Testis (tissue), 3 donors: ENCODE results near the gene MYH9. TPM values are rescaled to one million over a fixed set of nuclear protein-coding genes. Genes with fewer than 3 reads are reported as not detected.

Experiments used
- DNase-seq: peaks from one replicate; pipeline ENCODE4 v3.0.0-alpha.2; 2019
- H3K27ac ChIP-seq, 2 donors: fragments of 200-600 bp; sonication (generic); one replicate each; pipeline ENCODE4 v1.5.1; 2019
- H3K27me3 ChIP-seq: fragments of 200-600 bp; sonication (generic); one replicate; pipeline ENCODE4 v1.5.1; 2019
- H3K36me3 ChIP-seq: fragments of 200-600 bp; sonication (generic); one replicate; pipeline ENCODE4 v1.5.1; 2017; ENCODE audit warnings: low read depth; ENCODE audit errors: missing control alignments
- H3K4me1 ChIP-seq: fragments of 200-600 bp; sonication (generic); one replicate; pipeline ENCODE4 v1.5.1; 2019
- H3K4me3 ChIP-seq, 2 donors: fragments of 200-600 bp; sonication (generic); one replicate each; pipeline ENCODE4 v1.5.1; 2017 to 2019
- H3K9me3 ChIP-seq: fragments of 200-600 bp; sonication (generic); one replicate; pipeline ENCODE4 v1.5.1; 2017
- CTCF ChIP-seq, 3 experiments: fragments of 450-650 bp in 2 of 3; fragments of 200-600 bp in 1 of 3; sonication (generic) in 1 of 3; IDR thresholded peaks; one replicate each; pipeline ENCODE4 v1.5.1; 2016 to 2019; ENCODE audit warnings: antibody characterized with exemption in 3 of 3, mild to moderate bottlenecking in 2 of 3, moderate library complexity in 1 of 3
- POLR2A ChIP-seq: fragments of 450-650 bp; IDR thresholded peaks from one replicate; pipeline ENCODE4 v1.6.1; 2017; ENCODE audit warnings: antibody characterized with exemption, mild to moderate bottlenecking, moderate library complexity
- WGBS, 2 donors: methylation state at CpG; one replicate each; pipeline ENCODE4 v1.1.5; 2018; 5-methylcytosine and 5-hydroxymethylcytosine counted together
- intact Hi-C: fragments of 100-400 bp; cut with DNase I; formaldehyde crosslinking; loops from one replicate; pipeline ENCODE4 v1.15.1; 2023; ENCODE audit warnings: low total_unique reads
- polyA plus RNA-seq: library from polyadenylated mRNA; stranded (reverse); fragments of 350-450 nt; fragmentation: Illumina TruSeq; extraction: RNeasy Lipid Tissue Mini Kit (QIAGEN cat#74804); gene quantifications from one replicate; pipeline ENCODE4 v1.2.3, GENCODE V29; 2014; ENCODE audit warnings: low read depth, low replicate concordance; ENCODE audit not compliant: insufficient read depth
- total RNA-seq, 2 donors: library from RNA; depleted of rRNA; stranded (reverse); fragments of >200 nt; gene quantifications; one replicate each; pipeline ENCODE4 v1.2.3, GENCODE V29; 2016

MYH9 gene
- total and polyA plus RNA-seq, 3 donors from 2014 or later = 129 to 146 (median 141) TPM

GRCh38 chr22:36324414-36324813, 63.4 kb downstream of the MYH9 start:
- intact Hi-C loops = loop anchor here (10.0 kb wide), 1 partner anchor 60 kb away; the partner anchor contains the start of gene MYH9
- Histone ChIP-seq H3K27me3 (no peaks in the 10 kb centered on the region), H3K4me1 (peaks cover 63% of the 10 kb centered on the region), H3K4me3 (no peak overlapping the region), H3K9me3 (no peaks in the 10 kb centered on the region), H3K27ac (peak overlapping the region; percentile 86 to 92), H3K36me3 (no peaks in the 10 kb centered on the region)
- DNase-seq = no peak
- WGBS, 2 donors = 69 to 86% methylated on average over 5 to 11 of the region's 11 CpGs
- TF ChIP-seq CTCF (IDR thresholded peaks at IDR 0.05) = no peak
- TF ChIP-seq POLR2A = no peak

GRCh38 chr22:36323855-36324331, 63.9 kb downstream of the MYH9 start:
- WGBS, 2 donors = 44 to 57% methylated on average over 12 to 21 of the region's 21 CpGs
- no peaks in the 10 kb centered on the region for H3K9me3 ChIP-seq
- peak; percentile 64 for DNase-seq
- TF ChIP-seq CTCF (IDR thresholded peaks at IDR 0.05) = no peak
- TF ChIP-seq POLR2A = no peak
- intact Hi-C loops = loop anchor here (10.0 kb wide), 1 partner anchor 61 kb away; the partner anchor contains the start of gene MYH9
- H3K4me1 ChIP-seq = peaks cover 58% of the 10 kb centered on the region
- H3K27ac ChIP-seq = peak overlapping the region; percentile 86 to 92
- H3K4me3 ChIP-seq = no peak overlapping the region
- no peaks in the 10 kb centered on the region for H3K27me3 ChIP-seq
- H3K36me3 ChIP-seq = no peaks in the 10 kb centered on the region

DNA sequence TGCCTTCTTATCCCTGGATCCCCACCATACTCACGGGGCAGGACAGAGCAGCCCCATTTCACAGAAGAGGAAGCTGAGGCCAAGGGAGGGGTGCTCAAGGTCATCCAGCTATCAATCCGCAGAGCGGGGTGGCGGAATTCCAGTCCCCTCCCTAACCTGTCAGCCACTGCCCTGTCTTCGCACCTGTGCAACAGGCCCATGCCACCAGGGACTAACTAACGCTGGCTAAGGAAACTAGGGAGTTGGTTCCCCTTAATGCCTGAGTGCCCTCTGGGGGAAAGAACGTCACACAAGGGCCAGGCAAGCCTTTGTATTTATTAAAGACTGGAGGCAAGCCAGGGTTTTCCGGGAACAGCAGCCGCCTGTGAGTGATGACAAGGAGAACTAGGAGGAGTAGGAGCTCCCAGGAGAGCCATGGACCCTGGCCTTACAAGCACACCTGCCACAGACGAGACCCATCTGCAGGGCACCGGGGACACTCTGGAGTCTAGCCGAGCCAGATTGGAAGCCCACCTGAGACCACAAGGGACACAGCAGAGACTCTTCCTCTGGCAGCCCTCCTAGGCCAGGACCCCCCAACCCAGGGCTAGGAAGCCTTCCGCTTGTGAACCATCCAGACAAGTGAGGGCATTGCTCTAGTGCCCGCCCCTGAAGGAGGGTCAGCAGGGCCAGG, 64.4 kb downstream of the MYH9 start:
- WGBS, 2 donors = 44 to 54% methylated on average over 10 to 14 of the region's 14 CpGs
- Histone ChIP-seq H3K36me3 (no peaks in the 10 kb centered on the region), H3K9me3 (no peaks in the 10 kb centered on the region), H3K27me3 (no peaks in the 10 kb centered on the region), H3K4me3 (no peak overlapping the region), H3K27ac (peak overlapping the region; percentile 86 to 92), H3K4me1 (peaks cover 52% of the 10 kb centered on the region)
- DNase-seq = peak; percentile 68
- TF ChIP-seq POLR2A (no peak), CTCF (IDR thresholded peaks at IDR 0.05) (no peak)
- intact Hi-C loops = loop anchor here (10.0 kb wide), 1 partner anchor 61 kb away; the partner anchor contains the start of gene MYH9

- Histone ChIP-seq H3K27ac (peak overlapping the region in 1 of 2 donors; percentile 92), H3K4me3 (no peak overlapping the region), H3K9me3 (no peaks in the 10 kb centered on the region), H3K36me3 (no peaks in the 10 kb centered on the region), H3K4me1 (peaks cover 45% of the 10 kb centered on the region), H3K27me3 (no peaks in the 10 kb centered on the region)
- no peak for DNase-seq
- TF ChIP-seq POLR2A = no peak
- no peak for TF ChIP-seq CTCF (IDR thresholded peaks at IDR 0.05)
- WGBS, 2 donors = 82 to 86% methylated on average over 7 to 11 of the region's 11 CpGs
- intact Hi-C loops = loop anchor here (10.0 kb wide), 1 partner anchor 62 kb away; the partner anchor contains the start of gene MYH9
Observed at GRCh38 chr22:36322602-36322915, 65.2 kb downstream of the MYH9 start.
